D721Med (cell line): ENCODE measurements around the gene KIAA0753.

ENCODE experiments used
- DNase-seq: peaks from one replicate; pipeline ENCODE4 v3.0.0; 2011; ENCODE audit warnings: low spot score; ENCODE audit not compliant: insufficient read length
- FAIRE-seq: peaks from 2 replicates; lab custom pipeline; 2011; peaks lifted over from hg19 to GRCh38; lab: Jason Lieb, UNC
- CTCF ChIP-seq: IDR thresholded peaks from 2 replicates; pipeline ENCODE4 v1.5.1; 2012; ENCODE audit warnings: mild to moderate bottlenecking, control low read depth; ENCODE audit not compliant: insufficient read depth; ENCODE audit errors: missing control alignments

Gene KIAA0753

GRCh38 chr17:6640536-6641246 is at the start of gene KIAA0753, which contains the start of gene TXNDC17:
TSS of gene KIAA0753 (minus strand) at chr17:6640711. CDS start at chr17:6635103, 5,608 bp downstream.
TSS of gene TXNDC17 (plus strand) at chr17:6641060. CDS start at chr17:6641083, 23 bp downstream.
- no peak for FAIRE-seq
- no peak for TF ChIP-seq CTCF
- no peak for DNase-seq

- TF ChIP-seq CTCF, result no peak
- FAIRE-seq, result no peak
- no peak for DNase-seq
Measured at GRCh38 chr17:6688944-6689343, 48.4 kb upstream of the KIAA0753 start.

DNA sequence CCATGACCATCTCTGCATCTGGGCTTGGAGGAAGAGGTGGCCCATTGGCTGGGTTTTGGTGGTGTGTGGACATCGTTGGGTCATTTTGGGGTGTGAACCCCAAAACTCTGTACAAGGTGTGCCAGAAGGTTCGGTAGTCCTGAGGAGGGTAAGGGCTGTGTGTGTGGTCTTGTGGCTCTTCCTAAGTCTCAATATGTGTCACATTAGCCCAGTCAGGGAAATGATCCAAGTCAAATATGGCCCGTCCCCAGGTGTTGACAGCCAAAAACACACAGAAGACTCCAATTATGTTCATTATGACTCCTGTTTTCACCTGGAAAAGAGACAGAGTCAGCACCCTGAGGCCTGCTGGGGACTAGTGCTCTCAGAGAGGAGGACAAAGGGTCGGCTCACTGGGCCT is 45.5 kb upstream of the KIAA0753 start:
- no peak for FAIRE-seq
- no peak for TF ChIP-seq CTCF
- DNase-seq, result no peak

DNA sequence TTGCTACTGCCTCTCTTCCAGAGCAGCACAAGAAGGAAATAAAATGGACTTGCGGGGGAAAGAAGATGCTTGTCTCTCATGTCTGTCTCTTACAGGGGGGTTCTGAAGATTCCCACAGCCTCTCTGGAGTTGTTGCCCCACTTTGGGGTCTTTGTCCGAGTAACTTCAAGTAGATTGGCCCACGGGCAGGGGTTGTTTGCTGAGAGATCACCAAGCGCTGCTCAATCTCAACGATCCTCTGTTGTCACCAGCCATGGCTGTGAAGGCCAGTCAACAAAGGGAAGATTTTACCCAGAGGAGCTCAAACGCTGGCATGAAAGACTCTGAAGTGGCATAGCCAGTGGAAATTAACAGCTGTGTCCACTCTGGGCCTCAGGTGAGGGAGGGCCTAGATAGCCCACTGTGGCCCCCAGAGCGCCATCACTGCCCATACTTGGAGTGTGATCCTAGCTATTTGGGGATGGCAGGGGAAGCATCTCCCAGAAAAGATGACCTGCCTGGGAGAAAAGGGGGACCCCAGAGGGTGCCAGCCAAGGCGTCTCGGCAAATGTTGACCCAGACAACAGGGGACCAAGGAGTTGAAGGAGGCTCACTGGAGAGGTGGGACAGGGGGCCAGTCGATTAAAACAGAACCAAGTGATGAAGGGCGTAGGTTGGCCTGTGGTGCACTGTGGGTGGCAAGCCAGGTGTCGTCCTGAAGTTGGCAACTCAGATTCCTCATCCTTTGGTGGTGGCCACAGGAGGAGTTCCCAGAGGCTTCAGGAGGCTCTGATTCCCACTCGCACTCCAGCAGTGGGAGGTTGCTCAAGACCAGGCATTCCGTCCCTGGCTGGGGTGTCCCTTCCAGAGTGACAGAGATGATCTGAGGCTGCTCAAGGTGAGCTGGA is 44.6 kb upstream of the KIAA0753 start:
- FAIRE-seq, result no peak
- TF ChIP-seq CTCF, result no peak
- no peak for DNase-seq

GRCh38 chr17:6684460-6684783 is 43.9 kb upstream of the KIAA0753 start:
- no peak for TF ChIP-seq CTCF
- FAIRE-seq, result no peak

GRCh38 chr17:6683730-6684459 is 43.4 kb upstream of the KIAA0753 start:
- FAIRE-seq (no peak), DNase-seq (no peak)
- no peak for TF ChIP-seq CTCF

More at GRCh38 chr17:6684460-6684783, 43.9 kb upstream of the KIAA0753 start:
- DNase-seq, result no peak
